Mesendoderm (in vitro differentiated cells): ENCODE results near the gene WASF3.

Experiments used
- DNase-seq: peaks from one replicate; pipeline ENCODE4 v3.0.0; 2013
- H2AK5ac ChIP-seq: 2 replicates; pipeline ENCODE4 v1.6.1; 2013; ENCODE audit warnings: low read length, inconsistent platforms
- H2BK120ac ChIP-seq: 2 replicates; pipeline ENCODE4 v1.6.1; 2013; ENCODE audit warnings: low read depth, mild to moderate bottlenecking, low read length, moderate library complexity, mixed read lengths
- H2BK15ac ChIP-seq: replicated peaks from 2 replicates; pipeline ENCODE4 v1.6.1; 2013; ENCODE audit warnings: low read depth, mild to moderate bottlenecking, moderate library complexity
- H2BK5ac ChIP-seq: 2 replicates; pipeline ENCODE4 v1.6.1; 2013; ENCODE audit warnings: low read length, inconsistent platforms
- H3K18ac ChIP-seq: 2 replicates; pipeline ENCODE4 v1.6.1; 2013; ENCODE audit warnings: mild to moderate bottlenecking, low read length, mixed read lengths
- H3K23ac ChIP-seq: one replicate; pipeline ENCODE4 v1.6.1; 2013; ENCODE audit warnings: low read length
- H3K27ac ChIP-seq: 2 replicates; pipeline ENCODE4 v1.5.1; 2013; ENCODE audit warnings: low read depth, mild to moderate bottlenecking, inconsistent platforms, low read length, moderate library complexity
- H3K27me3 ChIP-seq: 2 replicates; pipeline ENCODE4 v1.6.1; 2013; ENCODE audit warnings: low read length, control low read depth, mild to moderate bottlenecking, inconsistent platforms; ENCODE audit not compliant: insufficient read depth, poor library complexity
- H3K36me3 ChIP-seq: 2 replicates; pipeline ENCODE4 v1.6.1; 2013; ENCODE audit warnings: low read length, inconsistent platforms; ENCODE audit not compliant: control insufficient read depth, insufficient read depth
- H3K4ac ChIP-seq: one replicate; pipeline ENCODE4 v1.6.1; 2013; ENCODE audit warnings: low read depth, mild to moderate bottlenecking, low read length, moderate library complexity
- H3K4me1 ChIP-seq: 2 replicates; pipeline ENCODE4 v1.6.1; 2013; ENCODE audit warnings: low read depth, low read length, inconsistent platforms; ENCODE audit not compliant: control insufficient read depth
- H3K4me2 ChIP-seq: 2 replicates; pipeline ENCODE4 v1.6.1; 2013; ENCODE audit warnings: low read length
- H3K4me3 ChIP-seq: 2 replicates; pipeline ENCODE4 v1.5.1; 2013; ENCODE audit warnings: mild to moderate bottlenecking, low read length
- H3K56ac ChIP-seq: one replicate; pipeline ENCODE4 v1.6.1; 2013; ENCODE audit warnings: low read length
- H3K79me1 ChIP-seq: 2 replicates; pipeline ENCODE4 v1.6.1; 2013; ENCODE audit warnings: low read length, inconsistent platforms
- H3K79me2 ChIP-seq: 2 replicates; pipeline ENCODE4 v1.6.1; 2013; ENCODE audit warnings: mild to moderate bottlenecking, low read length; ENCODE audit not compliant: control insufficient read depth, insufficient read depth
- H3K9ac ChIP-seq: 2 replicates; pipeline ENCODE4 v1.6.1; 2013; ENCODE audit warnings: low read length, inconsistent platforms
- H4K5ac ChIP-seq: one replicate; pipeline ENCODE4 v1.6.1; 2013; ENCODE audit warnings: low read length
- H4K8ac ChIP-seq: one replicate; pipeline ENCODE4 v1.6.1; 2013; ENCODE audit warnings: low read depth, mild to moderate bottlenecking, control low read depth, low read length, moderate library complexity
- WGBS: extraction: QIAGEN DNeasy Blood & Tissue Kit; methylation state at CpG from one replicate; pipeline ENCODE4 v1.1.7; 2013; ENCODE audit warnings: low lambda C conversion rate, missing lambda C conversion rate; ENCODE audit not compliant: insufficient coverage; ENCODE audit errors: extremely low coverage; 5-methylcytosine and 5-hydroxymethylcytosine counted together

Gene WASF3

DNA sequence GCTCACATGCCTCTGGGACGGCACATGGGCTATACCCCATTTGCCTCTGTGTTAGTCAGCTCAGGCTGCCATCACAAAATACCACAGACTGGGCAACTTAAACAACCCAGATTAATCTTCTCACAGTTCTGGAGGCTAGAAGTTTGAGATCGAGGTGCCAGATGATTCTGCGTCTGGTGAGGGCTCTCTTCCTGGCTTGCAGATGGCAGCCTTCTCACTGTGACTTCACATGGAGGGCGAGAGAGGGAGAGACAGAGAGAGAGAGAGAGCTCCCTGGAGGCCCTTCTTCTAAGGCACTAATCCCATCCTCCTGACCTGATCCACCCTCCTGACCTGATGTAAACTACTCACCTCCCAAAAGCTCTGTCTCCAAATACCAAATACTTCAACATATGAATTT lies 148.1 kb downstream of the WASF3 start:
- Histone ChIP-seq H3K27me3 (no peaks in the 10 kb centered on the region), H4K5ac (no peak overlapping the region), H2BK15ac (no peak overlapping the region), H3K18ac (no peak overlapping the region), H3K23ac (no peak overlapping the region), H2AK5ac (no peak overlapping the region), H3K9ac (no peak overlapping the region), H2BK120ac (no peak overlapping the region), H3K4me3 (no peak overlapping the region), H3K56ac (no peak overlapping the region), H3K4me1 (no peaks in the 10 kb centered on the region), H3K36me3 (no peaks in the 10 kb centered on the region), H3K79me2 (no peaks in the 10 kb centered on the region), H3K4ac (no peak overlapping the region), H3K4me2 (no peak overlapping the region), H3K79me1 (no peaks in the 10 kb centered on the region), H2BK5ac (no peak overlapping the region), H4K8ac (no peak overlapping the region), H3K27ac (no peak overlapping the region)
- DNase-seq, result no peak
- WGBS, result no CpG with 5 or more reads among the region's 4 CpGs

DNA sequence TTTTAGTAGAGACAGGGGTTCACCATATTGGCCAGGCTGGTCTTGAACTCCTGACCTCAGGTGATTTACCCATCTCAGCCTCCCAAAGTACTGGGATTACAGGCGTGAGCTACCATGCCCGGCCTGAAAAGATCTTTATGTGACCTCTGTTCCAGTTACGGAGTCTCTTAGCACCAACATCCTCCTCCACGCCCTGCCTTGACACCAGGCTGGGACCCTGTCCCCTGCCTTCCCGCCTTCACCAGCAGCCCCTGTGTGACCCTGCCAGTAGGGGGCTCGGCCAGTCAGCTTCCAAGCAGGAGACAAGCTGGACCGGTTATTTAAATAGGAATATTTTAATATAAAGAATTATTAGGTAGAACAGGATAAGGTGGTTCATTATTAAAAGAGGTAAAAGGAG lies 148.9 kb downstream of the WASF3 start:
- Histone ChIP-seq H3K79me2 (no peaks in the 10 kb centered on the region), H3K36me3 (no peaks in the 10 kb centered on the region), H2AK5ac (no peak overlapping the region), H3K27me3 (no peaks in the 10 kb centered on the region), H3K9ac (no peak overlapping the region), H2BK5ac (no peak overlapping the region), H3K23ac (no peak overlapping the region), H2BK15ac (no peak overlapping the region), H3K18ac (no peak overlapping the region), H3K27ac (no peak overlapping the region), H3K4me1 (no peaks in the 10 kb centered on the region), H3K4me2 (no peak overlapping the region), H3K79me1 (no peaks in the 10 kb centered on the region), H2BK120ac (no peak overlapping the region), H3K56ac (no peak overlapping the region), H4K5ac (no peak overlapping the region), H3K4ac (no peak overlapping the region), H3K4me3 (no peak overlapping the region), H4K8ac (no peak overlapping the region)
- no peak for DNase-seq
- WGBS, result no CpG with 5 or more reads among the region's 7 CpGs

DNA sequence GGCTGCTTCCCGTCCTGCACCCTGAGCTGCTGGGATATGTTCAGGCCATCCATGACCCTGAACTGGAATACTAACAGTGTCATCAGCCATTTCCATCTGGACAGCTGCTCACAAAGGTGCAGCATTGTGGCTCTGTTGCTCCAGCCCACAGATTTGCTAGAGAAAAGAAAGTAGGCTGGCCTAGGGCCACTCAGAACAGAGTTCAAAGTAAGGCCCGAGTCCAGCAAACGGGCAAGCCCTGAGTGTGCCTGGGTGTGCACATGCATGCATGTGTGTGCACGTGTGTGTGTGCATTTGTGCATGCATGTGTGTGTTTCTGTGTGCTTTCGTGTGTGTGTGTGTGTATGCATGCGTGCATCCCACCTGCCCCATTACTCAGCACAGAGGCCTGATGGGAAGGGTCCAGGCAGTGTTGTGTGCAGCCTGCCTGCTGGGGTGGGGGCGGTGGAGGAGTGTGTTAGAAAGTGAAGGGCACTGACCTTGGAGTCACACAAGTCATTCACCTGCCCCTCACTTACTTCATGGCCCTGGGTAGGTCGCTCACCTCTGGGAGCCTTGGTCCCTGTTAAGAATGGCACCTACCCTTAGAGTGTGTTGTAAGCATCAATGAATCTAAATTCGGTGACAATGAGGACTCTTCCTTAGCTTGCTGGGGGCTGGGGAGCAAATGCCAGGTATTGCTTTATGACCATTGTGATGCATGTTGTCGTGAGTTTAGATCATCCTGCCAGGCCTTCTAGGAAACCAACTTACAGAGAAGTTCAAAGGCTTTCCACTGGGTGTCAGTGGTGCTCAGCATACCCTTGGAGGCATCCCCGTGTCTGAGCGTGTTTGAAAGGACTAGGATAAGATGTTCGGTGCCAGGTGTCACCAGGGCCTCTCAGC lies 149.9 kb downstream of the WASF3 start:
- peak; percentile 82 for DNase-seq

DNA sequence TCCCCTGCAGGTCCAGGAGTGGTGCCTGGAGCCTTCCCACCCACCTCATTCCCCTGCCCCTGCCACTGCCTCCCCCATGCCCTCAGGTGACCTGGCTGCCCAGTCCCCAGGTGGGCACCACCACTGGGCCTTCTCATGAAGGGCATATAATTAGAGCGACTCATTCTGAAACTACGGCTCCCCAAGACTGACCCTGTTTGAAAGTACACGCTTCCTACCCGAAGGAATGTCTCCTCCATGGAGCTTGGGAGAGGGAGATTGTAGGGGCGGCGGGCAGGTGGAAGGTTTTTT lies 150.5 kb downstream of the WASF3 start:
- Histone ChIP-seq H4K8ac (no peak overlapping the region), H3K27me3 (no peaks in the 10 kb centered on the region), H4K5ac (no peak overlapping the region), H3K18ac (no peak overlapping the region), H2BK15ac (no peak overlapping the region), H3K4me1 (no peaks in the 10 kb centered on the region), H2BK120ac (no peak overlapping the region), H3K79me1 (no peaks in the 10 kb centered on the region), H3K27ac (no peak overlapping the region), H3K79me2 (no peaks in the 10 kb centered on the region), H3K23ac (no peak overlapping the region), H3K9ac (no peak overlapping the region), H2AK5ac (no peak overlapping the region), H3K4ac (no peak overlapping the region), H3K56ac (no peak overlapping the region), H3K36me3 (no peaks in the 10 kb centered on the region), H3K4me2 (no peak overlapping the region), H2BK5ac (no peak overlapping the region), H3K4me3 (no peak overlapping the region)
- no CpG with 5 or more reads among the region's 6 CpGs for WGBS
- no peak for DNase-seq

More for the DNA sequence above, 149.9 kb downstream of the WASF3 start:
- Histone ChIP-seq H3K27ac (no peak overlapping the region), H3K4ac (no peak overlapping the region), H2BK5ac (no peak overlapping the region), H3K36me3 (no peaks in the 10 kb centered on the region), H3K27me3 (no peaks in the 10 kb centered on the region), H2AK5ac (no peak overlapping the region), H3K79me2 (no peaks in the 10 kb centered on the region), H3K4me1 (no peaks in the 10 kb centered on the region), H4K5ac (no peak overlapping the region), H2BK15ac (no peak overlapping the region), H3K4me2 (no peak overlapping the region), H3K56ac (no peak overlapping the region), H3K79me1 (no peaks in the 10 kb centered on the region), H3K9ac (no peak overlapping the region), H2BK120ac (no peak overlapping the region), H3K18ac (no peak overlapping the region), H3K4me3 (no peak overlapping the region), H4K8ac (no peak overlapping the region), H3K23ac (no peak overlapping the region)
- no CpG with 5 or more reads among the region's 13 CpGs for WGBS

DNA sequence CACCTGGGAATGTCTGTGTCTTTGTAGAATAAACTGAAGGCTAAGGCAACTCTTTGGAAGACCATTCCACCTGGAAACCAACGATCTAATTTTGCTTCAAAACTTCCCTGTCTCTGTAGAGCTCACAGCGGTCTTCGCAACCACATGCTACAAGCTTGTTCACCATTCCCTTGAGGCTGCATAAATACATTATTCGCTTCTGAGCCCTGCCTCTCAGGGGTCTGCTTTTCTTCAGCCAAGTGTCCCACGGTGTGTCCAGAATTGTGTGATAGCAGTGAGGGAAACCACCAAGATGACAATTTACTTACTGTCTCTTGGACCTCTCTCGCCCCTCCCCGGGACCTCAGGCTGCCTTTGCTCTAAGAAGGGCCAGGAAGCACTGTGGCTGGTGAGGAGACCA lies 152.0 kb downstream of the WASF3 start:
- no peaks in the 10 kb centered on the region for H3K36me3 ChIP-seq
- no peak overlapping the region for H2BK15ac ChIP-seq
- H2AK5ac ChIP-seq, result no peak overlapping the region
- no peak for DNase-seq
- no peaks in the 10 kb centered on the region for H3K79me2 ChIP-seq
- H3K18ac ChIP-seq, result no peak overlapping the region
- H3K56ac ChIP-seq, result no peak overlapping the region
- H4K5ac ChIP-seq, result no peak overlapping the region
- no peaks in the 10 kb centered on the region for H3K27me3 ChIP-seq
- H3K27ac ChIP-seq, result no peak overlapping the region
- H3K79me1 ChIP-seq, result no peaks in the 10 kb centered on the region
- H3K4ac ChIP-seq, result no peak overlapping the region
- H3K4me2 ChIP-seq, result no peak overlapping the region
- H2BK5ac ChIP-seq, result no peak overlapping the region
- no peak overlapping the region for H4K8ac ChIP-seq
- no peak overlapping the region for H2BK120ac ChIP-seq
- no peak overlapping the region for H3K9ac ChIP-seq
- H3K4me1 ChIP-seq, result no peaks in the 10 kb centered on the region
- no CpG with 5 or more reads among the region's 7 CpGs for WGBS
- H3K23ac ChIP-seq, result no peak overlapping the region
- H3K4me3 ChIP-seq, result no peak overlapping the region

DNA sequence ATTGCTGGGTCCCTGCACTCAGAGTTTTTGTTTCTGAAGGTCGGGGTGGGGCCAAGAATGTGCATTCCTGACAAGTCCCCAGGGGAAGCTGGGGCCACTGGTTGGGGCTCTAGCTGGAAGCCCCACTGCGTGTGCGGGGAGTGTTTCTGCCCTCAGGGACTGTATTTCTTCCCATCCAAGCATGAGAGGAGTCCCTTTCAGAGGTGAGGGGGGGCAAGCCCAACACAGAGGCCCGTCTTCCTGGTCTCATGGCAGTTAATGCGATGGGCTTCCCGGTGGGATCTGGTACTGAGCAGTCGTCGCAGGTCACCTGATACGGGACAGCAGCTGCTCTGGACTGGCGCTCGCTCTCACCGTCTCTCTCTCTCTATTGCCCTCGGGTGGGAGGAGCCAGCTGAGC lies 152.7 kb downstream of the WASF3 start:
- Histone ChIP-seq H4K8ac (no peak overlapping the region), H2BK15ac (no peak overlapping the region), H3K79me2 (no peaks in the 10 kb centered on the region), H2BK5ac (no peak overlapping the region), H3K36me3 (no peaks in the 10 kb centered on the region), H4K5ac (no peak overlapping the region), H3K9ac (no peak overlapping the region), H2AK5ac (no peak overlapping the region), H3K4ac (no peak overlapping the region), H3K23ac (no peak overlapping the region), H3K27me3 (no peaks in the 10 kb centered on the region), H3K4me1 (no peaks in the 10 kb centered on the region), H3K4me3 (no peak overlapping the region), H3K79me1 (no peaks in the 10 kb centered on the region), H3K18ac (no peak overlapping the region), H2BK120ac (no peak overlapping the region), H3K27ac (no peak overlapping the region), H3K4me2 (no peak overlapping the region), H3K56ac (no peak overlapping the region)
- no CpG with 5 or more reads among the region's 13 CpGs for WGBS
- DNase-seq, result peak; percentile 24
